Measurements from ENCODE around the gene LRP1B.

- TF ChIP-seq CTCF (IDR thresholded peaks at IDR 0.05) (no peak), POLR2A (IDR thresholded peaks at IDR 0.05) (no peak)
Measured at GRCh38 chr2:140786585-140786984, 1344.2 kb downstream of the LRP1B start.
